ENCODE results near the gene TM9SF3. TPM values are rescaled to one million over a fixed set of nuclear protein-coding genes. Genes with fewer than 3 reads are reported as not detected.

The TM9SF3 gene
- total and polyA plus RNA-seq, 8 donors: 128 to 161 (median 152) TPM

- DNase-seq (peak in 1 of 4 donors; percentile 59), ATAC-seq (peak; percentile 45)
- Histone ChIP-seq H3K27ac (no peak overlapping the region), H3K27me3 (no peaks in the 10 kb centered on the region), H3K4me3 (no peak overlapping the region), H3K4me1 (no peaks in the 10 kb centered on the region), H3K9me3 (no peaks in the 10 kb centered on the region), H3K36me3 (peaks cover 0 to 100% of the 10 kb centered on the region in 2 donors)
- intact Hi-C loops (cut with DNase I): no loop called here
- TF ChIP-seq, protein P1, sequence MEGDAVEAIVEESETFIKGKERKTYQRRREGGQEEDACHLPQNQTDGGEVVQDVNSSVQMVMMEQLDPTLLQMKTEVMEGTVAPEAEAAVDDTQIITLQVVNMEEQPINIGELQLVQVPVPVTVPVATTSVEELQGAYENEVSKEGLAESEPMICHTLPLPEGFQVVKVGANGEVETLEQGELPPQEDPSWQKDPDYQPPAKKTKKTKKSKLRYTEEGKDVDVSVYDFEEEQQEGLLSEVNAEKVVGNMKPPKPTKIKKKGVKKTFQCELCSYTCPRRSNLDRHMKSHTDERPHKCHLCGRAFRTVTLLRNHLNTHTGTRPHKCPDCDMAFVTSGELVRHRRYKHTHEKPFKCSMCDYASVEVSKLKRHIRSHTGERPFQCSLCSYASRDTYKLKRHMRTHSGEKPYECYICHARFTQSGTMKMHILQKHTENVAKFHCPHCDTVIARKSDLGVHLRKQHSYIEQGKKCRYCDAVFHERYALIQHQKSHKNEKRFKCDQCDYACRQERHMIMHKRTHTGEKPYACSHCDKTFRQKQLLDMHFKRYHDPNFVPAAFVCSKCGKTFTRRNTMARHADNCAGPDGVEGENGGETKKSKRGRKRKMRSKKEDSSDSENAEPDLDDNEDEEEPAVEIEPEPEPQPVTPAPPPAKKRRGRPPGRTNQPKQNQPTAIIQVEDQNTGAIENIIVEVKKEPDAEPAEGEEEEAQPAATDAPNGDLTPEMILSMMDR (IDR thresholded peaks at IDR 0.05): no peak
Measured at GRCh38 chr10:96618653-96619052, 31.8 kb upstream of the TM9SF3 start.

GRCh38 chr10:96616961-96617360 lies 30.1 kb upstream of the TM9SF3 start:
- DNase-seq (no peak), ATAC-seq (no peak)
- TF ChIP-seq, protein P1 (IDR thresholded peaks at IDR 0.05): no peak
- no peaks in the 10 kb centered on the region for H3K27me3 ChIP-seq
- H3K27ac ChIP-seq: no peak overlapping the region
- no peak overlapping the region for H3K4me3 ChIP-seq
- intact Hi-C loops (cut with DNase I): no loop called here
- no peaks in the 10 kb centered on the region for H3K9me3 ChIP-seq
- peaks cover 0 to 100% of the 10 kb centered on the region in 2 donors for H3K36me3 ChIP-seq
- H3K4me1 ChIP-seq: no peaks in the 10 kb centered on the region

DNA sequence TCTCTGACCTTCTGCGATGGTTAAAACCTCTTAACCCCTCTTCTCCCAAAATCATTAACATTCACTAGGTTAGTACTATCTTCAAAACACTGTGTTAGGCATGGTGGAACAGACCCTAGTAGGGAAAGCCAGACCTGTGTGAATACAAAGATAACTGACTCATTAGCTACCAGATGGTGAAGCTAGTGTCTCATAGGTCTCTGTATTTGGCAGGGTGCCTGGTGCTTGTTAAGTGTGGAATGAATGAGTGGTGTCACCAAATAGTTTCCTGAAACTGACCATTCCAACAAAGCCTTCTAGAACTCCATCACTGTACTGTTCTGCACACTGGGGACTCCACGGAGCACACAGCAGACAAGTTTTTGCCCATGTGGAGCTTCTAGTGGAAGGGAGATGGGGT lies 27.7 kb upstream of the TM9SF3 start:
- TF ChIP-seq, protein P1 (IDR thresholded peaks at IDR 0.05): no peak
- no peak for DNase-seq
- Histone ChIP-seq H3K27me3 (no peaks in the 10 kb centered on the region), H3K36me3 (peaks cover 0 to 100% of the 10 kb centered on the region in 2 donors), H3K4me3 (no peak overlapping the region), H3K27ac (no peak overlapping the region), H3K9me3 (no peaks in the 10 kb centered on the region), H3K4me1 (no peaks in the 10 kb centered on the region)
- intact Hi-C loops (cut with DNase I): no loop called here
- peak; percentile 42 for ATAC-seq

DNA sequence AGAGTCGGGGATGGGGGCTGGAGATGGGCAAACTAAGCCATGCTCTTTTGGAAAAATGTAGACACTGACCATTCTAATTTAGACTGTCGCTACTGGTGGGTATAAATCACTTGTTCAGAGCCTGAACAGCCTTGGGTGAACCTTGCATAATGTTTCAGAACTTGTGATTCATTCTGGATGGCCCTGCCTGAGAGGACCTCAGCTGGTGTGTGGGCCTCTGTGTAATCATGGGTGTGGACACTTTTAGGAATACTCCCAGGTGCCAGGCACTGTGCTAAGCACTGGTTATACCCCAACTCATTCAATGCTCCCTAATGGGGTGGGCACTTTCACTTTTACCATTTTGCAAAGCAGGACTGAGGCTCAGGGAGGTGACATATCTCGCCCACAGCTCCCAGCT lies 26.8 kb upstream of the TM9SF3 start:
- H3K9me3 ChIP-seq: no peaks in the 10 kb centered on the region
- TF ChIP-seq, protein P1 (IDR thresholded peaks at IDR 0.05): no peak
- H3K4me3 ChIP-seq: no peak overlapping the region
- intact Hi-C loops (cut with DNase I): no loop called here
- H3K27me3 ChIP-seq: no peaks in the 10 kb centered on the region
- ATAC-seq (no peak), DNase-seq (no peak)
- H3K27ac ChIP-seq: no peak overlapping the region
- no peaks in the 10 kb centered on the region for H3K4me1 ChIP-seq
- H3K36me3 ChIP-seq: peaks cover 0 to 100% of the 10 kb centered on the region in 2 donors

- Histone ChIP-seq H3K27me3 (no peaks in the 10 kb centered on the region), H3K36me3 (peaks cover 0 to 99% of the 10 kb centered on the region in 2 donors), H3K9me3 (no peaks in the 10 kb centered on the region), H3K4me1 (no peaks in the 10 kb centered on the region), H3K4me3 (no peak overlapping the region), H3K27ac (no peak overlapping the region)
- no peak for ATAC-seq
- intact Hi-C loops (cut with DNase I): no loop called here
- TF ChIP-seq, protein P1 (IDR thresholded peaks at IDR 0.05): no peak
- DNase-seq: no peak
Measured at GRCh38 chr10:96612055-96612830, 25.4 kb upstream of the TM9SF3 start.

Data from left lung (tissue), 10 donors.